Astrocyte (in vitro differentiated cells and primary cell): ENCODE data around the gene SCNN1A.

Source experiments
- EZH2 ChIP-seq: IDR thresholded peaks from 2 replicates; pipeline ENCODE4 v1.6.1; 2012; ENCODE audit warnings: mild to moderate bottlenecking, low read length, inconsistent platforms; ENCODE audit not compliant: insufficient read depth
- TF ChIP-seq, protein P1 (sequence below): IDR thresholded peaks from 2 replicates; pipeline ENCODE4 v1.5.1; 2011; ENCODE audit warnings: low read depth, mild to moderate bottlenecking, inconsistent platforms, low read length, moderate library complexity; ENCODE audit not compliant: insufficient read depth

DNA sequence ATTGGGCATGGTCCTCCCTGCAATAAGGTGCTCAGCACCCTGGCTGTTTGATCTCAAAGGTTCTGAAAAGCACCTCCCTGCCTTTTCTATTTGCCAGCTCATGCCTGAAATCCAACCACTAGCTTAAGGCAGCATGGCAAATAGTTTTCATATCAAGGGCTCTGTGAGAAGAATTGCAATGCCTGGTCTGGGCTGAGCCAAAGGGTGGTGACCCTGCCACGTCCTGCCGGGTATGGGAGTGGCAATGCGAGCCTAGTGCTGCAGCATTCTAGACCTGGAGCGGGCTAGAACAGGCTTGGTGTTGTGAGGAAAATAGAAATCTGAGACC is 2.3 kb upstream of the SCNN1A start:
- TF ChIP-seq, protein P1, sequence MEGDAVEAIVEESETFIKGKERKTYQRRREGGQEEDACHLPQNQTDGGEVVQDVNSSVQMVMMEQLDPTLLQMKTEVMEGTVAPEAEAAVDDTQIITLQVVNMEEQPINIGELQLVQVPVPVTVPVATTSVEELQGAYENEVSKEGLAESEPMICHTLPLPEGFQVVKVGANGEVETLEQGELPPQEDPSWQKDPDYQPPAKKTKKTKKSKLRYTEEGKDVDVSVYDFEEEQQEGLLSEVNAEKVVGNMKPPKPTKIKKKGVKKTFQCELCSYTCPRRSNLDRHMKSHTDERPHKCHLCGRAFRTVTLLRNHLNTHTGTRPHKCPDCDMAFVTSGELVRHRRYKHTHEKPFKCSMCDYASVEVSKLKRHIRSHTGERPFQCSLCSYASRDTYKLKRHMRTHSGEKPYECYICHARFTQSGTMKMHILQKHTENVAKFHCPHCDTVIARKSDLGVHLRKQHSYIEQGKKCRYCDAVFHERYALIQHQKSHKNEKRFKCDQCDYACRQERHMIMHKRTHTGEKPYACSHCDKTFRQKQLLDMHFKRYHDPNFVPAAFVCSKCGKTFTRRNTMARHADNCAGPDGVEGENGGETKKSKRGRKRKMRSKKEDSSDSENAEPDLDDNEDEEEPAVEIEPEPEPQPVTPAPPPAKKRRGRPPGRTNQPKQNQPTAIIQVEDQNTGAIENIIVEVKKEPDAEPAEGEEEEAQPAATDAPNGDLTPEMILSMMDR: no peak
- TF ChIP-seq EZH2: no peak
